HG02943 (cell line): ENCODE results near the gene ARHGEF1.

Experiments
- ATAC-seq: cut with Tn5 transposase; IDR thresholded peaks from one replicate; pipeline ENCODE4 v1.9.1; 2021; ENCODE audit warnings: mild to moderate bottlenecking, low read depth, moderate library complexity; ENCODE audit not compliant: unreplicated experiment

ARHGEF1 gene

DNA sequence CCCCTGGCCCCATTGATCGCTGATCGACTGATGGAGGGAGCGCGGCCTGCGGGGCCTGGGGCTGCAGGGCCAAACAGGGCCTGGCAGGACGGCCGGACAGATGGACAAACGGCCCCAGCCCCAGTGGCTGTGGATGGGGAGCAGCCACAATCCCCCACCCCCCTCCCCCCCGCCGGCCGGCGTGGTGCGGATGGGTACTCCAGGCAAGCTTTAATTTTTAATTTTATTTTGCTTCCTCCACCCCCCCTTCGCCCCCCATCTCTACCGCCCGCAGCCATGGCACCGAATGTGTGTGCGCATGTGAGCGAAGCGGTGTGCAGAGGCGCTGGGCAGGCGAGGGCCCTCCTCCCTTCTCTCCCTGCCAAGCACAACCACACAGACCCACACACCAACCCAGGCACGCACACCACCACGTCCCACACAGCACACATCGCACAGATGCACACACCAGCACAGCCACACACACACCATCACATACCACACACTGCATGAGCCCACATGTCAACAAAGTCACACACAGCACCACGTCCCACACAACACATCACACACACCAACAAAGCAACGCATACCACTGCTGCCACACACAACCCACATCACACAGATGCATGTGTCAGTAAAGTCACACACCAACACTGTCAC is 32.9 kb downstream of the ARHGEF1 start:
- no peak for ATAC-seq

DNA sequence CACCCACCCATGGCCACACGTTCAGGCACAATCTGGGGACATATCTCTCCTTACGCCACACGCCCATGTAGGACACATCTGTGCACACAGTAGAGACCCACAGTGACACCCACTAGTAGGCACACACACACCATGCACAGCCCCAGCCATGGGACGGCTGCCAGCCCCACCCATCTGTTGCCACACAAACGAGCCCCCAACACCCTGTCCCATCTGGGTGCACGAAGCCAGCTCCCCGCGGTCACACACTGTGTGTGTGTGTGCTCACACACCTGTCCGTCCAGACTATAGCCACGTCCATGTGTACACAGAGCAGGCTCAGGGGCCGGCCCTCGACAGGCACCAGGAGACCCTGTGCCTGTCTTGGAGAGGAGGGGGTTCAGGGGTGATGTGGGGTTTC is 34.7 kb downstream of the ARHGEF1 start:
- no peak for ATAC-seq

DNA sequence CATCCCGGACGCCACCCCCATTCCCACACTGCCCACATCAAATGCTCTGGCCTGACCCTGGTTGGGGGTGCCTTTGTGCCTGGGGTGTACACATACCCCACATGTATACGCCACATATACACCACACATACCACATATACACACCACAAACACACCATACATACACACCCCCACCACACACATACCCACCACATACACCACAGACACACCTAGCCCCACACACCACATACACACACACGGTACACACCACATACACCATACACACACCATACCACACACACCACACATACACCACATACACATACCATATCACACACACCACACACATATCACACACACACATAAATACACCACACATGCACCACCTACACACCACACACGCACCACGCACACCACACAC is 35.1 kb downstream of the ARHGEF1 start:
- no peak for ATAC-seq

DNA sequence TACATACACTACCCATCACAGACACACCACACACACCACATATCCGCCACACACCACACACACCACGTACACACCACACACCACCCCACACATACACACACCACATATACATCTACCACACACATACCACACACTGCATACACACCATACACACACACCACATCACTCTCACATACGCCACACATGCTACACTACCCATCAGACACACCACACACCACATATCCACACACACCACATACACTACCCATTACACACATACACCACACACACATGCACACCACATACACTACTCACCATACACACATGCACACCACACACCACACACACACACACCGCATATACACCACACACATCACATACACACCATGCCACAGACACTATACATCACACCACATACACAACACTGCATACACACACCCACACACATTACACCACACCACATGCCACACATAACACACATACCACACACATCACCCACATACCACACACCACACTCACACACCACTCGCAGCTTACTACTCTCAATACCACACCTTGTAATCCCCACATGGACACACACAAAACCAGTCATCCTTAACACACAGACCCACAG is 35.8 kb downstream of the ARHGEF1 start:
- no peak for ATAC-seq

DNA sequence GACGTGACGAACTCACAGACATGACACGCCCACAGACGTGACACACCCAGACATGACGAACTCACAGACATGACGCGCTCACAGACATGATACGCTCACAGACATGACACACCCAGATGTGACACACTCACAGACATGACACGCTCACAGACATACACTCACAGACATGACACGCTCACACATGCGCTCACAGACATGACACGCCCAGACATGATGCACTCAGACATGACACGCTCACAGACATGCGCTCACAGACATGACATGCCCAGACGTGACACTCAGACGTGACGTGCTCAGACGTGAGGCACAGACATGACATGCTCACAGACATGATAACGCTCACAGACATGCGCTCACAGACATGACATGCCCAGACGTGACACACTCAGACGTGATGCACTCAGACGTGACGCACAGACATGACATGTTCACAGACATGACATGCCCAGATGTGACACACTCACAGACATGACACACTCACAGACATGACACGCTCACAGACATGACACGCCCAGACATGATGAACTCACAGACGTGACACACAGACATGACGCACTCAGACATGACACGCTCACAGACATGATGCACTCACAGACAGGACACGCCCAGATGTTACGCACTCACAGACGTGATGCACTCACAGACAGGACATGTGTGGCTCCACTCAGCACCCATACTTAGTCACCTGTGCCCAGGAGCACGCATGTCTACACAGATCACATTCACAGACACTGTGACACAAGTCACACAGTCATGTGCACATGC is 37.1 kb downstream of the ARHGEF1 start:
- no peak for ATAC-seq

DNA sequence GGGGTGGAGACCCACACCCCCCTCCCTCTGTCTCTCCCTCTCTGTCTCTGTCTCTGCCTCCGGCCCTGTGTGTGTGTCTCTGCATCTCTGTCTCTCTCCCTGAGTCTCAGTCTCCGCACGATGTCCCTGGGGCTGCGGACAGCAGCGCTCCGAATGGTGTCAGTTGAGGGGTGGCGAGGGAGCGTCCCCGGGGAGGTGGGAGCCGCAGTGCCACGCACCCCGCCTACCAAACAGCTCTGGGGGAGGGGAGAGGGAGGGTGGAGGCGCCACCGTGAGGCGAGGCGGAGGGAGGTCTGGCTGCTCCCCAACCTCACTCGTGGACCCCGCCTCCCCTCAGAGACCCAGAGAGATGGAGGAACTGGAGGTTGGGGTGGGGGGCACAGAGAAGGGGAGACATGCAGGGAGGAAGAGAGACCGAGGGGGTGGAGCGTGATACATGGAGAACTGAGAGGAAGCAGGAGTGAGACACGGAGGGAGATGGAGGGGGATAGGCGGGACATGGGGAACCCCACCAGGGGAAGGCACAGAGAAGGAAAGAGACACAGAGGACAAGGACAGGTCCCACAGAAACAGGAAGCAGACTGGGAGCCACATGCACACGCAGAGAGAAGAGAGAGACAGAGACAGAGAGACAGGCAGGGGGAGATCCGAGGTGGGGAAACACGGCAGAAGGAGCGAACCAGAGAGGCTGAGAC is 38.0 kb downstream of the ARHGEF1 start:
- ATAC-seq: no peak

DNA sequence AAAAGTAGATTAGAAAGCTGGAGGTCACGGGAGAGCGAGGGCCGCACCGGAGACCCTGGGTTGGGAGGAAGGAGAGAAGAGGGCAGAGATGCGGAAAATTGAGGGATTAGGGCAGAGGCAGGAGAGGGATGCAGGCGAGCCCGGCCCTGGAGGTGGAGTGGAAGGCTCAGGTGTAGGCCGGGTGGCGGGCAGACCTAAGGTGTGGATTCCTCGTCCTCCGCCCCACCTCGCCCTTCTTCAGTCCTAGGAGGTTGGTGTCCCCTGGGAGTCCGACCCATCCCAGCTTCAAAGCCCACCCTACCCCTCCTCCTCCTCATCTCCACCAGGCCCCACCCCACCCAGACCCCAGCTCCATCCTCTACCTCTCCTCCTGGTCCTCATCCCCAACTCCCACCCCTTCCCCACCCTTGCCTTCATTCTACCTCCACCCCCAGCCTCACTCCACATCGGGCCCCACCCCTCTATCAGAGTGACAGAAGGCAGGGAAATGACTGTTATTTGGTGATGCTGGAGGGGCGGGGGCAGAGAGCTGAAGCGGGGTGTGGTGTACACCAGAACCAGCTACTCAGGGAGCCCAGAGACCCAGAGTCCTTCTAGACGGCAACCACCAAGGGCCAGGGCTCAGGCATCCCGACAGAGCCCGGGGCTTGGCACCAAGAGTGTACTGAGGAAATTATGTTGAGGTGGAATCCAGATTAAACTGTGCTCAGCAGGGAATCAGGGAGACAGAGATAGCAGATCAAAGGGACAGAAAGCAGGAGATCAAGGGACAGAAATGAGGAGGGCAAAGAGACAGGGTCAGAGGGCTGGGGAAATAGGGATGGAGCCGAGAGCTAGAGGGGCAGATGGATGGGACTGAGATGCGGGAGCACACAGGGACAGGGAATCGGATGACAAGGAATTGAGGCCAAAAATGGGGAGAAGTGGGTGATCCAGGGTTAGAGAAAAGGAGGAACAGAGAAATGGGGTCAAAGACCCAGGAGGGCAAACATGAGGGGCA is 38.9 kb downstream of the ARHGEF1 start:
- ATAC-seq: no peak

DNA sequence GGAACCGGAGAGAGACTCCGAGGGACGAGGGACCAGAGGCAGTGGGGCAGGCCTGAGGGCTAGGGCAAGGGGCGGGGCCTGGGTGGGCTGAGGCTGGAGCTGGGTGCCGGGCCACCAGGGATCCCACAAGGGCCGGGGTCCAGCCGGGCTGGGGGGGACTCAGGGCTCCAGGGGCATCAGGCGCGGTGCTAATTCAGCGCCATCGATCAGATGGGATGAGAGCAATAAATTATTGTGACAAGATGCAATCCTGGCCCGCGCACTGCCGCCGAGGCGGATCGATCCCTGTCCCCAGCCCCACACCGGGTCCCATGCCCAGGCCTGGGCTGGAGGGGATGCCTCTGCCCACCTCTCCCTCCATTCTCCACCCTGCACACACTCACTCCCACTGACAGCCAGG is 39.6 kb downstream of the ARHGEF1 start:
- ATAC-seq: no peak

DNA sequence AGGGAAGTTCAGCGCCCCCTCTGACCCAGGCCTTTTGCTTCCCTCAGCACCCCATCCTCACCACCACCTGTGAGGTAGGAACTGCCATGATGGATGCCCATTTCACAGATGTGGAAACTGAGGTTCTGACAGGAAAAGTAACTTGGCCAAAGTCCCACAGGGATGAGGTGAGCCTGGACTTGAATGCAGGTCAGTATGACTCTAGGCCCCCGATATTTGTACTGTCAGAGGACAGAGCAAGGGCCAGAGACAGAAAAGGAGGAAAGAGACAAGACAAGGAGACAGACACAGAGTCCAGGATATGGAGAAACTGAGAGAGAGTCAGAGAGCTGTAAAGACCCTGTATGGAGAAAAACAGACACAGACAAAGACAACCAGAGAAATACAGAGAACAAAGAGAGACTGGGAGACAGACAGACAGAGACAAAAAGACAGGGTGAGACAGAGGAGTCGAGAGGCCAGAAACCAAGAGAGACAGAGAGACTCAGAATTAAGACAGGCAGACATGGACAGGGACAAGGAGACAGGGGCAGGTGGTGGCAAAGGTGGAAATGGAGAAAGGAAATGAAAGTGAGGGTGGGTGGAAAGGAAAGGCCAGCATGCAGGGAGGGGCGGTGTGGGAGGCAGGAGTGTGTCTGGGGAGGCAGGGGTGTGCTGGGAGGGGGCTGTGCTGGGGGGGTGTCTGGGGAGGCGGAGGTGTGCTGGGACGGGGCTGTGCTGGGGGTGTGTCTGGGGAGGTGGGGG is 40.2 kb downstream of the ARHGEF1 start:
- no peak for ATAC-seq

DNA sequence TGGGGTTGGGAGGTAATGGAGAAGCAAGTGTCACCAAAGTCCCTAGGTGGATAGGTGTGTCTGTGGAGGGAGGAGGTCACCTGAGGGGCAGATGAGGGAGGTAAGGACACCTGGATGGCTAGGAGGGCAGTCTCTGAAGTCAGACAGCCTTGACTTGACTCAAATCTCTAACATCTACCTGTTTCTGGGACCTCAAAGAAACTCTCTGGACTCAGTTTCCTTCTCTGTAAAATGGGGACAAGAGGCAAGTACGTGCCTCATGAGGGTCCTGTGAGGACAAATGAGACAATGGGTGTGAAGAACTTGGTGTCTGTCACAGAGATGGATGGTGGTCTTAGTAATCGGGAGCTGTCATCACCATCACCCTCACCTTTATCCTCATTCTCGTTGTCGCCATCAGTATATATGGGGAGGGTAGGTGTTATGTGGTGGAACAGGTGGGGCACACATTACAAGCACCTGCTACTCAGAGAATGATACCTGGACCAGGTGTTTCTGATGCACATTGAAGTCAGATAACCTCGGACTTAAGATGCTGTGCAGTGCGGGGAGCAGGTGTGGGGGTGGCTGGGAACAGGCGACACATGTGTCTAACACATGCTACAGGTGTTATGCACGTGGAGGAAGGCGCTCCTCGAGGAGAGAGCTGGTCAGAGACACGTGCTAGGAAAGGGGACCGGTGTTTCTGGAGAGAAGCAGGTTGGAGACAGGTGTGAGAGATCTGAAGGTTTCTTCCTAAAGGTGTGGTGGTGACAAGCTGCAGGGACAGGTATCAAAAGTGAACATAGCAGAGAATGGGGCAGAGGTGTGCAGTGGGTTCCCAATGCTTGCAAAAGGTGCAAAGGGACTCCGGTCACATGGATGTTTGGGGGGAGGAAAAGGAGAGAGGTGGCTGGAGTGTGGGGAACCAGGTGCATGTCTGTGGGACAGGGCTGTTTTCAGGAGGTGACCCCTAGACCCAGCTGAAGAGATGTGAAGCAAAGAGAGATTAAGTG is 41.5 kb downstream of the ARHGEF1 start:
- ATAC-seq: no peak

DNA sequence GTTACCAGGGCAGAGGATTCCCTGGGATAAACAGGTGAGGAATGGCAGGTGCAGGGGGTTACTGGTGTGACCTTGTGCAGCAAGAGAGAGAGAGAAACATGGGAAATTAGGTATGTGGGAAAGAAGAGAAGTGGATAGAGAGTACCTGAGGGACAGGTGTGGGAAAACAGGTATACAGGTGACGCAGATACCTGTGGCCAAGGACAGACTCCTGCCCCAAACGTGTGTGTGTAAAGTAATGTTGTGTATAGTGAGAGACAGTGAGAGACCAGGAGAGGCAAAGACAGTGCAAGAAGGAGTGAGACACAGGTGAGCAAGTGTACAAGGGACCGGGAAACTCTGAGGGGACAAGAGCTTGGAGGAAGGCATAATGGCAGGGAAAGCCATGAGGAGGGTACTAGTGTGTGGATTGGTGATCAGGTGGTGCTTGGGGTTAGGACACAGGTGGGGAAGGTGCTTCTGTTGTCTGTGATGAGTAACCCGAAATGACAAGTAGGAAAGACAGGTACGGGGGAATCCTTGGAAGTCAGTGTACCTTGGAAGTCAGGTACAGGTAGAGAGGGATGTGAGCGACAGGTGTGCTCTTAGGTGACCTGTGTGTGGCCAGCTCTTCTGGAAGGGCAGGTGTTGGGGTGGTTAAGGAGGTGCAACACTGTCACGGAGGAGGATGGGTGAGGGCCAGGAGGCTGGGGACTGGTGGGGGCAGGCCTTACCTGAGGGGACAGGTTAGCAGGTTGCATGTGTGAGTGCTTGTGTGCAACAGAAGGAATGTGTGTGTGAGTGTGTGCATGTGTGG is 42.4 kb downstream of the ARHGEF1 start:
- no peak for ATAC-seq

DNA sequence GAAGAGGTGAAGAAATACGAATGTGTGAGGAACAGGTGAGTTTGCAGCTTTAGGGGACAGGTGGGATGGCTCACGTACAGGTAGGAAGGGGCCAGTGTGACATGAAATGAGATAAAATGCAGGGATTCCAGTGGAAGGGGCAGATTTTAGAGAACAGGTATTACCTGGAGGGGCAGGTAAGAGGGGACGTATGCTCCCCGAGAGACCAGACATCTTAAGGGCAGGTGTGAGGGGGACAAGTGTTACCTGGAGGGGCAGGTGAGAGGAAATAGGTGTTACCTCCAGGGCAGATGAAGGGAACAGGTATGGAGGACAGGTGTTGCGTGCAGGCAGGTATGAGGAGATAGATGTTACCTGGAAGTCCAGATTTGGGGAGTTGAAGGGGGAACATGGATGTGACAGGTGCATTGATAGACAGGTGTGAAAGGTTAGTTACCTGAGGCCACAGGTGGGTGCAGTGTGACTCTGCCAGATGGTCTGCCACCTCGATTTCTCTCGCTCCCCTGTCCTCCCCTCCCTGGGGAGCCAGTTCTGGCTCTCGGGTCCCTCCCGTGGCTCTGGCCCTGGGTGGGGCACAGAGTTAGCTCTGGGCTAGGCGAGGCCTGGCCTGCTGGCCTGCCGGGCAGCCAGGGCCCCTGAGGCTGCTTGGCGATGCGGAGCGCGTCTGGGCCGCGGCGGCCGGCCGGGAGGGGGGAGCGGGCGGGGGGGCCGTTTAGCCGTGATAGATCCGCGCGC is 43.2 kb downstream of the ARHGEF1 start:
- no peak for ATAC-seq

DNA sequence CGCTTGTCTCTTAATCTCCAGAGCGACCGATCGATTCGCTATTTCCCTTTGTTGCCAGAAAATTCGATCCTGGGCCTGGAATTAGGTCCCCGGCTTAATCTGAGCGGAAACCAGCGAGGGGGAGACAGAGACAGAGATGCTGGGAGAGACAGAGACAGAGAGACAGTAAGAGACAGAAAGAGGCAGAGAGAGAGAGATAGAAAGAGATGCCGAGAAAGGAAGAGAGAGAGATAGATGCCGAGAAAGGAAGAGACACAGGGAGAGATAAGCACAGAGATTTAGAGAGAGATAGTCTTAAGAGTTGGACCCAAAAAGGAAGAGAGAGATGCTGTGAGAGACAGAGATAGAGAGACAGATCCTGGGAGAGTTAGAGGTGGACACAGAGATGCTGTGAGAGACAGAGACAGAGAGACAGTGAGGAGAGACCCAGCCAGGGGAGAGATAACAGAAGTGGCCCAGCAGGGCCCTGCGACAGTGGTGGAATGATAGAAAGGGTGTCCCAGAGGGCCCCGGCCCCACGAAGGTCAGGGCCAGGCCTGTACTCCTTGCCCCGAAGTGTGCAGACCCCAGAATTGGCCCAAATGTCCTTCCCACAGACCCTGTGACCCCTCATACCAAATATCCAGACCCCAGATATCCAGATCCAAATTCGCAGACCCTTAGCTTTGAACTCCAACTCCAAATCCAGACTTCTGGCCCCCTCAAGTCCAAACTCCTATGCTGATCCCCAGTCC is 43.9 kb downstream of the ARHGEF1 start:
- no peak for ATAC-seq

DNA sequence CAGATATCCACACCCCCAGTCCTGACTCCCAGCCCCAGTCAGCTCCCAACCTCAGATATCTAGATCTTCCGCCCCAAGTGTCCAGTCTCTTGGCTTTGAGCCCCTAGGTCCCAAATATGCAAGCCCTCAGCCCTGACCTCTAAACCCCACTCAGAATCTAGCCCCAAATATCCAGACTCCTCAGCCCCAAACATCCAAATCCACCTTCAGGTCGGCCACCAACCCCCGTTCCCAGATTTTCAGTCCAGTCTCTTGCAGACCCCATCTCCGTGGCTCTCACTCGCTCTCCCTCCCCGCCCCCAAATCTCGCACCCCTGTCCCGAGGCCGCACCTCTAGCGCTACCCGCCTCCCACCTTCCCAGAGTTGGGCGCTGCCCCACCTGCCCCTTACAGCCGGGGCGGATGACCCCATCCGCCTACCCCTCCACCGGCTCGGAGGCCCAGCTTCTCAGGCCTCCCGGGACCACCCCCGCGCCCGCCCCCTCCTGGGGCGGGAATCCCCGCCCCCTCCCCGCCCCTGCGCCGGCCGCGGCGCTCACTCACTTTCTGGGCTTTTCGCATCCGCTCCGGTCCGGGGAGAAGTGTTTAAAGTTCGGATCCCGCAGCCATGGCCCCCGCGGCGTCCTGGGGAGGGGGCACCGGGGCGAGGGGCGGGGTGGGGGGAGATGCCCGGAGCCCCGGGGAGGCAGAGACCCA is 44.7 kb downstream of the ARHGEF1 start:
- no peak for ATAC-seq

DNA sequence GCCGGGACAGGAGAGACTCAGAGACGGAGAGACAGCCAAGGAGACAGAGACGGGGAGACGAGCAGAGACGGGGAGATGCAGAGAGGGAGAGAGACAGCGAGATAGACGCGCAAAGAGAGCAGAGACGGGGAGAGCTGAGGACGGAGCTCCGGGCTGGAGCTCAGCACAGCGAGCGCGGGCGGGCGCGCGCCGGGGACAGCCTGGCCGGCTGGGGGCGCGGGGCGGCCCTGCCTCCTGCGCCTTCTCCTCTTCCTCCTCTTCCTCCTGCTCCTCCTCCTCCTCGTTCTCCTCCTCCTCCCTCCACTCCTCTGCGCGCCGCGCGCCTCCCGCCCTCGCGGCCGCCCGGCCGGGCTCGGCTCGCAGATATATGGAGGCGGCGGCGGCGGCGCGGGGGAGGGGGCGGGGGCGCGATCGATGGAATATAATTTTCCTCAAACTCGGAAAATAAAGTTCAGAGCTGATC is 45.3 kb downstream of the ARHGEF1 start, which contains the start of gene ERFL:
Gene ERFL, minus strand, starts transcription at position 229 of the 463 bp plus-strand sequence. CDS start 15,530 bp downstream, outside the sequence.
- no peak for ATAC-seq
